ENCODE results near the gene ATG10. TPM values are rescaled to one million over a fixed set of nuclear protein-coding genes. Genes with fewer than 3 reads are reported as not detected.

ATG10 gene
- total RNA-seq, 2 donors from 2014 or later, result 6.8 to 8.2 TPM

- H3K27ac ChIP-seq, result no peak overlapping the region
- no peaks in the 10 kb centered on the region for H3K36me3 ChIP-seq
- H3K27me3 ChIP-seq, result no peaks in the 10 kb centered on the region
- DNase-seq, result no peak
- H3K4me1 ChIP-seq, result no peaks in the 10 kb centered on the region
- H3K4me3 ChIP-seq, result no peak overlapping the region
- intact Hi-C loops (cut with DNase I), result no loop called here
- H3K9ac ChIP-seq (ENCODE audit: low read depth in 2 of 2, low read length in 2 of 2), result no peak overlapping the region
- TF ChIP-seq, protein P1, sequence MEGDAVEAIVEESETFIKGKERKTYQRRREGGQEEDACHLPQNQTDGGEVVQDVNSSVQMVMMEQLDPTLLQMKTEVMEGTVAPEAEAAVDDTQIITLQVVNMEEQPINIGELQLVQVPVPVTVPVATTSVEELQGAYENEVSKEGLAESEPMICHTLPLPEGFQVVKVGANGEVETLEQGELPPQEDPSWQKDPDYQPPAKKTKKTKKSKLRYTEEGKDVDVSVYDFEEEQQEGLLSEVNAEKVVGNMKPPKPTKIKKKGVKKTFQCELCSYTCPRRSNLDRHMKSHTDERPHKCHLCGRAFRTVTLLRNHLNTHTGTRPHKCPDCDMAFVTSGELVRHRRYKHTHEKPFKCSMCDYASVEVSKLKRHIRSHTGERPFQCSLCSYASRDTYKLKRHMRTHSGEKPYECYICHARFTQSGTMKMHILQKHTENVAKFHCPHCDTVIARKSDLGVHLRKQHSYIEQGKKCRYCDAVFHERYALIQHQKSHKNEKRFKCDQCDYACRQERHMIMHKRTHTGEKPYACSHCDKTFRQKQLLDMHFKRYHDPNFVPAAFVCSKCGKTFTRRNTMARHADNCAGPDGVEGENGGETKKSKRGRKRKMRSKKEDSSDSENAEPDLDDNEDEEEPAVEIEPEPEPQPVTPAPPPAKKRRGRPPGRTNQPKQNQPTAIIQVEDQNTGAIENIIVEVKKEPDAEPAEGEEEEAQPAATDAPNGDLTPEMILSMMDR (IDR thresholded peaks at IDR 0.05), result no peak
- H3K9me3 ChIP-seq, result no peaks in the 10 kb centered on the region
Observed at GRCh38 chr5:82290908-82291307, 319.1 kb downstream of the ATG10 start.

DNA sequence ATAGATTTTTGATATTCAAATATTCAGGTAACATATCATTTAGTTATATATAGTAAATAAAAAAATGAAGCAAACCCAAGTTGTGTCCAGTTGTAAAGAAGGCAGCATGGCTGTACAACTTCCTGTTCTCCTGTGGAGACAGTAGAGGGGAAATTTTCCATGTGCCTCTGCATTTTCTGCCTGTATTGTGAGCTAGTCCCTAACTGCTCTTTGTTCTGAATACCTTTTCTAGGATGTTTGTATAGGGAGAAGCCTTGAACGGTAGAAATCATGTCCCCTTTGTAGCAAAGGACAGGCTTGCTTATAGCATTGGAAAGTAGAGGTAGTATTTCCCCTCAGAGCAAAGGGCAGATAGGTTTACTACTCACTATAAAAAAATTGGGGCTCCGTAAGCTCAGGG lies 319.6 kb downstream of the ATG10 start:
- no peaks in the 10 kb centered on the region for H3K4me1 ChIP-seq
- no peaks in the 10 kb centered on the region for H3K27me3 ChIP-seq
- no peak overlapping the region for H3K9ac ChIP-seq (ENCODE audit: low read depth in 2 of 2, low read length in 2 of 2)
- H3K27ac ChIP-seq, result no peak overlapping the region
- intact Hi-C loops (cut with DNase I), result no loop called here
- no peaks in the 10 kb centered on the region for H3K36me3 ChIP-seq
- DNase-seq, result no peak
- TF ChIP-seq, protein P1 (IDR thresholded peaks at IDR 0.05), result no peak
- H3K9me3 ChIP-seq, result no peaks in the 10 kb centered on the region
- H3K4me3 ChIP-seq, result no peak overlapping the region

GRCh38 chr5:82295144-82295543 lies 323.3 kb downstream of the ATG10 start:
- intact Hi-C loops (cut with DNase I), result no loop called here
- Histone ChIP-seq H3K27me3 (no peaks in the 10 kb centered on the region), H3K4me1 (no peaks in the 10 kb centered on the region), H3K9ac (ENCODE audit: low read depth in 2 of 2, low read length in 2 of 2) (no peak overlapping the region), H3K36me3 (no peaks in the 10 kb centered on the region), H3K9me3 (no peaks in the 10 kb centered on the region), H3K4me3 (no peak overlapping the region), H3K27ac (no peak overlapping the region)
- no peak for DNase-seq
- TF ChIP-seq, protein P1 (IDR thresholded peaks at IDR 0.05), result no peak

DNA sequence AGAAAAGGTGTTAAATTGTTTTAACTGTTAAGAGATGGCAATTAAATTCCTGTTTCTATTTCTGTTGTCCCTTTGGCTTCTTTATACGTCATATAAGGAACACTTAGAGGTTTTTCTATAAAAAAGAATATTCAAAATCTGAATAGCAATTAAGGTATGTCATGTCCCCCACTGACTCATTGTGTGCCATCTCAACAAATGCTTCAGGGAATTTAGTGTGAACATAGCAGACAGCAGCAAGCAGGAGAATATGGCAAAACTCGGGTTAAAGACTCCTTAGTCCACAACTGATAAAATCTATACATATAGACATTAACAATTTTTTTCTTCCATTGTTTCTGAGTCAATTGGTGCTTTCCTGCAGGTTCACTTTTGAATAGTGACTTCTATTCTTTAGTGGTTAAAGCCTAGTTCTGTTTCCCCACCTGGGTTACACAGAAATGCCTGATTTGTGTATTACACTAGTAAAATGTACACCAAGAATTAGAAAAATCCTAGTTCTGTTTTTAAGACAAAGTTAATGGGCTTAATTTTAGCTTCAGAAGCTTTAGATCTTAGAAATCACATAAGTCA lies 324.2 kb downstream of the ATG10 start:
- Histone ChIP-seq H3K36me3 (no peaks in the 10 kb centered on the region), H3K4me1 (no peaks in the 10 kb centered on the region), H3K27me3 (no peaks in the 10 kb centered on the region), H3K9me3 (no peaks in the 10 kb centered on the region), H3K27ac (no peak overlapping the region), H3K4me3 (no peak overlapping the region), H3K9ac (ENCODE audit: low read depth in 2 of 2, low read length in 2 of 2) (no peak overlapping the region)
- TF ChIP-seq, protein P1 (IDR thresholded peaks at IDR 0.05), result no peak
- no peak for DNase-seq
- intact Hi-C loops (cut with DNase I), result no loop called here

- Histone ChIP-seq H3K27me3 (no peaks in the 10 kb centered on the region), H3K27ac (no peak overlapping the region), H3K4me3 (no peak overlapping the region), H3K4me1 (no peaks in the 10 kb centered on the region), H3K36me3 (no peaks in the 10 kb centered on the region), H3K9me3 (no peaks in the 10 kb centered on the region), H3K9ac (ENCODE audit: low read depth in 2 of 2, low read length in 2 of 2) (no peak overlapping the region)
- DNase-seq, result no peak
- TF ChIP-seq, protein P1 (IDR thresholded peaks at IDR 0.05), result no peak
- intact Hi-C loops (cut with DNase I), result no loop called here
Observed at GRCh38 chr5:82296929-82297328, 325.1 kb downstream of the ATG10 start.

Measured in colonic mucosa (tissue), 4 donors.